Stimulated activated CD4-positive, alpha-beta T cell treated with anti-CD3 and anti-CD28 coated beads, Interleukin-2, amount 100 ng/mL, for 48 hours (primary cell): ENCODE results near the gene RAPGEF4.

Experiments used
- DNase-seq, 2 donors: peaks; one replicate each; pipeline ENCODE4 v3.0.0-alpha.2; 2020

RAPGEF4 gene

GRCh38 chr2:172735582-172736423, at the start of gene RAPGEF4:
Gene RAPGEF4 (plus strand): TSS chr2:172735845. CDS start chr2:172735984, 139 bp downstream.
- no peak for DNase-seq

DNA sequence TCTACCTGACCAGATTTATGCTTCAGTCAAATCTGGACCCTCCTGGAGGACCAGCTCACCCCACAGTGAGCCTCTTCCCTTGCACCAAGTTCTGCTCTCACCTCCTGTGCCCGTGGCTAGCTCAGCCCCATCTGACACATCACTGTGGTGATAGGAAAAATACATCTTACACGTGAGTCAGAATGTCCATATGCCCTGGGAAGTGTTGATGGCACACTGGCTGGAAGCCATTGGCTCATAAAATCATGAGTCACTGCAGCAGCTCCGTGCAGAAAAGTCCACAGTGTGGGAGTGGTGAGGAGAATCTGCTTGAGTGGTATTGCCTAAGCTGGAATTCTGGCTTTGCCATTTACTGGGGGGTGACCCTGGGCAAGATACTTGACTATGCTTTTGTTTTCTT, 42.6 kb upstream of the RAPGEF4 start:
- peak; percentile 24 to 33 for DNase-seq

GRCh38 chr2:172693529-172694455, 41.9 kb upstream of the RAPGEF4 start:
- DNase-seq = no peak

DNA sequence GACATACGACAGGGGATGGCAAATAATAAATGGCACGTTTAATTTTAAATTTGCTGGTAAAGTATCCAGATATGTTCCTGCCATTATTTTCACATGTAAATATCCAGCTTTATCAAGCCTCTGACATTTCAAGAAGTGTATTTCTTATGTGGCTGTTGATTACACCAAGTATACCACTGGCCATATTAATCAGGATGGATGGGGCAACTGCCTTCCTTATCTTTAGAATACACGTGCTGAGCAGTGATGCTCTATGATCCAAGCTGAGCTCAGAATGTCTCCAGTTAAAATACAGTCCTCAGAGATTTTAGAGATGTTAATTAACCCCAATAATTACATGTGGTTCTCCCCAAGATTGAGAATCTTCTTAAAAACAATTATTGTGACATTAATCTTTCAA, 38.3 kb upstream of the RAPGEF4 start:
- DNase-seq = no peak

- DNase-seq = no peak
Measured at GRCh38 chr2:172698041-172698863, 37.4 kb upstream of the RAPGEF4 start.

- DNase-seq = no peak
Measured at GRCh38 chr2:172701250-172701649, 34.4 kb upstream of the RAPGEF4 start.

DNA sequence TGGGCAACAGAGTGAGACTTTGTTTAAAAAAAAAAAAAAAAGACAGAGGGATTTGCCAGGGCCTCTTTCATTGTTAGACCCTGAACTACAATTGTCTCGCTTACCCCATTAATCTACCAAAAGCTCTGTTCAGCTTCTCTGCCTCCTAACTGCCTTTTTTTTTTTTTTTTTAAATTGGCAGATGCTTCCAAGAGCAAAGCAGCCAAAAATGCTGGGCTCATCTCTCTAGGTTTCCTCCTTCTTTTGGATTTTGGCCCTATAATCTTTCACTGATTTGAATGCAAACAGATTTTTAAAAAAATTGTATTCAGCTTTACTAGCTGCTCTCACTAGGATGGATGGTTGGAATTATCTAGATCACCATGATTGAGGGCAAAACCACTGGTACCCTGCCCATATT, 33.2 kb upstream of the RAPGEF4 start:
- DNase-seq = no peak

- DNase-seq = no peak
Measured at GRCh38 chr2:172704072-172704936, 31.3 kb upstream of the RAPGEF4 start.

- no peak for DNase-seq
Measured at GRCh38 chr2:172705352-172705751, 30.3 kb upstream of the RAPGEF4 start.

DNA sequence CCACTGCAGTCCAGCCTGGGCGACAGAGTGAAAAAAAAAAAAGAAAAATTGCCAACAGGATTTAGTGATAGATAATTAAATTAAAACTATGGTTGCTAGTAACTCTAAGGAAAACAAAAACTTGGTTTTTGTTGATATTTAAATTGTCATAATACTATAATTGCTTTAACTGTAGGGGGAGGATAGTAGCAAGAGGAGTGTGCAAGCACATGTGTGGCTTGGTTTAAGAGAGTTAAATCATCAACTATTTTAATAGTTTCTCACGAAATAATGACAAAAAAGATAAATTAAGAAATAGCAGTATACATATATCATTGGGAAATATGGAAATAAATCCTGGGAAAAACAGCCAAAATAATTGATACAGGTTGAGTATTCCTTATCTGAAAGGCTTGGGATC, 27.4 kb upstream of the RAPGEF4 start:
- DNase-seq = no peak

DNA sequence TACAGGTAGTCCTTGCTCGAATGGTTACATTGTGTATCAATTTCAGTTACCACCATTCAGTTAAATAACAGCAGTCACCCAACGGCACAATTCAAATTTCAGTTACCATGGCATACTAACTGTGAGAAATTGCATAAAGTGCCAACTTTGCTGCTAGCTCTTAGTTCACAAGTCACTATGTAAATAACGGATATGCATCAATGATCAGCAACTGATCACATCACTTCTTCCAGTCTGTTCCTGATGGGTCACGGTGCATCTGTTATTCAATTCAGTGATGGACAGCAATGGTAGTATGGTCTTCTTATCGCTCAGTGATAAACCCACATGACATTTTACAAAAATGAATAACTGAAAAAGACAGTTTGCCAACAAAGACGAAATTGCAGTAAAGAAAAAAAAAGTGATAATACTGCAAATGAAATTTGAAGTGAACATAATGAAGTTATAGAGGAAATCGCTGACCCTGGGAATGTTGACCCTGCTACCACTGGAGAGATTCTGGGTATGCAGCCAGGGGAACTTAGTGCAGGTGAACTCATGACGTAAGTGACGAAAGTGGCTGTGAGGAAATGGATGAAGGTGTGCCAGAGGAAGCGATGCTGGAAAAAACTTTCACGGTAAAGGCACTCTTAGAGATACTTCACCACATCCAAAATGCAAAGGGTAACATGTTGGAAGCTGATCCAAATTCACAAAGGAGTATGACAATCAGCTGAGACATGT, 25.9 kb upstream of the RAPGEF4 start:
- DNase-seq = no peak

DNA sequence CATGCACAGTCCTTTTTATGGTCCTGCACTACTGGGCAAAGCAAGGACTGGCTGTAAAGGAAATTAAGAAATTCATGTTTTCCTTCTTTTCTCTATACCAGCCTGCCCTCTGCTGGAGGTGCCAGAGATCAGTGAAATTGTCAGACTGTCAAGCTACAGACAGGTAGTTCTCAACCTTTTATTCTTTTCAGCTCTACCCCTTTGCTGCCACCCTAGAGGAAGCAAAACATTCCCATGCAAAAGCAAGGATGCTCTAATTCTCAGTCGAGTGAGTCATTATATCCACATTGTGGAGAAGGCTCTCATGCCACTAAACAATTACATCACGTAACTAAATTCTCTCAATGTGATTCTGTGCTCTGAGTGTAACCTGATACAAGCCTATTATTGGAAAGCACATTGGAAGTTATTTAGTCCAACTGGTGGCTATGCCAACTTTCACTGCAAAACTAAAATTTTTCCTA, 25.0 kb upstream of the RAPGEF4 start:
- peak; percentile 23 to 28 for DNase-seq

DNA sequence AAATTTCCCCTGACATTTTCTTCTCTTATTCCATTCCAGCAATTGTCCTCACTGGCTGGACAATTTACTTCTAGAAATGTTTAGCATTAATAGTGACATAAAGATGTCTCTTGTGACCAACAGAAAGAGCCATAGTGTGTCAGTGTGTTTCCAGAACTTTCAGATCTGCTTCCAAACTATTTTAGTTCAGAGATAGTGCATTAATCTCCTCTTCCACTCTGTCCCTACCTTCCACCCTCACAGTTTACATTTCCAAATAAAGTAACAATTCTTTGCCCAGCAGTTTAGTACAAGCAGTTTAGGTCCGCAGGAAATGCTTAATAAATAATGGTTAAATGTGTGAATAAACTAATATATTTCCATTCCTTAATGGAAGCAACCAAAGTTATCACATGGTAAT, 24.5 kb upstream of the RAPGEF4 start:
- no peak for DNase-seq

DNA sequence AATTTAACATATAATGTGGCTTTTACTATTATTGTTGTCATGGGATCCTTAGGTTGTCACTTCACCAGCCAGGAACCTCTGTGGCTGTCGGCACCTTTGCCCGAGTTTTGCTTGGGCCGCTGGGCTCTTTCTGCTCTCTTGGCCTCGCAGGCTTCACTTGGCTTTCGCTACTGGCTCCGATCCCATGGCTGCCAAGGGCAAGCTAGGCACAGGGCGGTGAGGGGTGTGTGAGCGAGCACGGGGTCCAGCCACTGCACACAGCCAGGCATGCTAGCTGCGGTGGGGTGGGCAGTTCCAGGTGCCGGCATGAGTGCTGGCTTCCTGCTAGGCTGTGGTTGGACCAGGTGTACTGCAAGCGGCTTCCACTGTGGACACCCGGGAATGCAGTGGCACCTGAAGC, 23.4 kb upstream of the RAPGEF4 start:
- no peak for DNase-seq

DNA sequence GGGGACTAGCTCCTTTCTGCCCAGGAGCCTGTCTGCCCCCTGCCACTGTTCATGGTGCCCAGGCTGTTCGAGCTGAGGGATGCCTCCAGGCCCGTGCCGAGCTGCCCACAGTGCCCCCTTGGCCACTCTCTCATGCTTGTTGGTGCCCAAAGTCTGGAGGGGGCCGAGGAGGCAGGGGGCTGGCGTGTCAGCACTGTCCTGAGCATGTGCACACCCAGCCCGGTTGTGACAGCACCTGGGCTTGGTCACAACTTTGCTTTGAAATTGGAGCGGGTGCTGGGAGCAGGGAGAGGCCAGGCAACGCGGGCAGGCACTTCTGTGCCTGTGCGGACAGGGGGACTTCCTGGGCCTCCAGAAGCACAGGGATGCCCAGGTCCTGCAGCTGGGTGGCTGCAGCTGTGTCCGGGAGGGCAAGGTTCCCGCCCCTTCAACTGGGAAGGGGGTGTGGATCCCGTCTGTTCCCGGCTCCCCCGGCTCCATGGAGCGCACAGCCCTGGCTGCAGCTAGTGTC, 22.2 kb upstream of the RAPGEF4 start:
- DNase-seq = no peak

GRCh38 chr2:172722481-172722880, 13.2 kb upstream of the RAPGEF4 start:
- no peak for DNase-seq

- DNase-seq = no peak
Measured at GRCh38 chr2:172723286-172723685, 12.4 kb upstream of the RAPGEF4 start.

GRCh38 chr2:172724724-172725123, 10.9 kb upstream of the RAPGEF4 start:
- no peak for DNase-seq

DNA sequence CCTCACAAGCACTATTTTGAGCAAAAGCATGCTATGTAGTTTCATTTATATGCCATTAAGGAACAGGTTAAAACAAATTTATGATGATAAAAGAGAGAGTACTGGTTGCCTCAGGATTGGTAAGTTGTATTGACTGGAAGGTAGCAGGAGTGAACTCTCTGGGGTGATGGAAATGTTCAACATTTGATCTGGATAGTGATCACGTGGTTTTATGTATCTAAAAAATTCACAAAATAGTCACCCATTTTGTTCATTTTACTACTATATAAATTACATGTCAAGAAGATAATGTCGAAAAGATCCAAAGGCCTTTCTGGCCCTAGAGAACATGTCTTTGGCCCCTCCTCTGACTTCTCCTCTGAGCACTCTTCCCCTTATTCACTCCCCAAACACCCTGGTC, 10.4 kb upstream of the RAPGEF4 start:
- no peak for DNase-seq

- no peak for DNase-seq
Measured at GRCh38 chr2:172725746-172726145, 9.9 kb upstream of the RAPGEF4 start.
